OCI-LY7 (cell line): ENCODE results near the gene LCN2. TPM values are rescaled to one million over a fixed set of nuclear protein-coding genes. Genes with fewer than 3 reads are reported as not detected.

Source experiments
- BruUV-seq: library from RNA; stranded (reverse); fragments of 400-500 nt; replicated peaks from 2 replicates; lab custom pipeline; 2021; lab: Mats Ljungman, UMichigan
- CTCF ChIA-PET: fragments of 300-600 bp; sonication (Branson Sonifier 250); formaldehyde crosslinking; loops from one replicate; lab custom pipeline; 2022; ENCODE audit warnings: antibody characterized with exemption; ENCODE audit not compliant: unreplicated experiment; lab: Charles Lee
- POLR2A ChIA-PET: fragments of 300-600 bp; sonication (Branson Sonifier 250); formaldehyde crosslinking; loops from one replicate; lab custom pipeline; 2022; ENCODE audit warnings: antibody characterized with exemption; lab: Charles Lee
- DNase-seq: peaks from one replicate; pipeline ENCODE4 v3.0.0-alpha.2; 2015; ENCODE audit warnings: low spot score
- H2AFZ ChIP-seq: fragments of 200-600 bp; sonication (generic), shearing (Covaris generic); 2 replicates; pipeline ENCODE4 v1.6.1; 2014; ENCODE audit warnings: mild to moderate bottlenecking, antibody characterized with exemption, low read length, moderate library complexity
- H3K27ac ChIP-seq: fragments of 200-600 bp; sonication (generic); 2 replicates; pipeline ENCODE4 v1.5.1; 2014; ENCODE audit warnings: mixed run types, low read depth, mild to moderate bottlenecking, moderate library complexity, low read length, inconsistent platforms; ENCODE audit not compliant: poor library complexity, severe bottlenecking
- H3K36me3 ChIP-seq: fragments of 200-600 bp; sonication (generic); 2 replicates; pipeline ENCODE4 v1.6.1; 2014; ENCODE audit warnings: mild to moderate bottlenecking, antibody characterized with exemption, low read length, moderate library complexity, mixed read lengths; ENCODE audit not compliant: insufficient read depth
- H3K4me1 ChIP-seq: fragments of 200-600 bp; sonication (generic); 2 replicates; pipeline ENCODE4 v1.5.1; 2014; ENCODE audit warnings: mild to moderate bottlenecking, low read length; ENCODE audit not compliant: insufficient read depth, poor library complexity, severe bottlenecking
- H3K4me2 ChIP-seq: fragments of 200-600 bp; sonication (generic); 2 replicates; pipeline ENCODE4 v1.6.1; 2014; ENCODE audit warnings: mild to moderate bottlenecking, low read length
- H3K4me3 ChIP-seq: fragments of 200-600 bp; sonication (generic); 2 replicates; pipeline ENCODE4 v1.5.1; 2014; ENCODE audit warnings: mild to moderate bottlenecking, low read depth, low read length; ENCODE audit not compliant: poor library complexity, severe bottlenecking
- H3K79me2 ChIP-seq: fragments of 200-600 bp; sonication (generic); 2 replicates; pipeline ENCODE4 v1.6.1; 2016; ENCODE audit warnings: low read depth, mild to moderate bottlenecking, low read length, moderate library complexity, mixed read lengths; ENCODE audit not compliant: insufficient read depth
- H3K9me2 ChIP-seq: fragments of 200-600 bp; sonication (generic); 2 replicates; pipeline ENCODE4 v1.6.1; 2016; ENCODE audit warnings: mild to moderate bottlenecking, low read length, mixed read lengths; ENCODE audit not compliant: insufficient read depth
- H3K9me3 ChIP-seq: fragments of 200-600 bp; sonication (generic); 2 replicates; pipeline ENCODE4 v1.6.1; 2014; ENCODE audit warnings: mild to moderate bottlenecking, mixed run types, low read length, mixed read lengths
- H4K20me1 ChIP-seq: fragments of 200-600 bp; sonication (generic); 2 replicates; pipeline ENCODE4 v1.6.1; 2014; ENCODE audit warnings: mild to moderate bottlenecking, antibody characterized with exemption, low read length, moderate library complexity, mixed read lengths; ENCODE audit not compliant: insufficient read depth
- EZH2phosphoT487 ChIP-seq: fragments of 200-600 bp; sonication (generic); IDR thresholded peaks from 2 replicates; pipeline ENCODE4 v1.6.1; 2018; ENCODE audit warnings: low read depth, borderline replicate concordance, mild to moderate bottlenecking, mixed run types, antibody characterized with exemption, low read length, moderate library complexity, mixed read lengths
- intact Hi-C: fragments of 100-400 bp; cut with micrococcal nuclease; formaldehyde crosslinking; loops from one replicate; pipeline ENCODE4 v1.10.0; 2022; ENCODE audit not compliant: unreplicated experiment
- total RNA-seq, 2 experiments: library from RNA; depleted of rRNA in 1 of 2; stranded (reverse); fragments of >200 nt in 1 of 2; shearing (Covaris generic) in 1 of 2; gene quantifications; 2 replicates each; pipeline ENCODE4 v1.2.3, GENCODE V29; 2014 to 2022
- TF ChIP-seq, protein P1 (sequence below): fragments of 200-600 bp; sonication (generic); conservative IDR thresholded peaks from 2 replicates; pipeline ENCODE4 v1.5.1; 2014; ENCODE audit warnings: mild to moderate bottlenecking, antibody characterized with exemption, low read length, moderate library complexity, mixed read lengths

The LCN2 gene
- total RNA-seq, 2 experiments from 2014 or later = not detected

DNA sequence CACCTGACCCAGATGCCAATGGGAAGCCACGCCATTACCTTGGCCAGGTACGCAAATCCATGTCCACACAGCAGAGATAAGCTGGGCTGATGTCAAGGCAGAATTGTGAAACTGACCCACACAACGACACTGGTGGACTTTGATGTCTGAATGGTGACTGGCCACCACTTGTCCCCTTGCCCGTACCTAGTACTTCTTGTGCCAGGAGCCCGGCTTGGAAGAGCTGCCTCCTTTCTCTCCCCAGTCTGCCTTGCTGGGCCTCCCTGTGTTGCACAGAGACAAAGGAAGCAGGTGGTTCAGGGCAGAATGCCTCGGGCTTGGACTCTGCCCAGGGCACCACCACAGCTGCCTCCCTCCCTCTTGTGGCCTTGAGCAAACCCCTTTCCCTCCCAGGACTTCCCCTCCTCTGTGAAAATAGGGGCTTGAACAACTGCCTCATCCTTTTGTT is 45.1 kb upstream of the LCN2 start:
- POLR2A ChIA-PET = no interaction called here
- CTCF ChIA-PET = no interaction called here
- Histone ChIP-seq H3K36me3 (peaks cover 82% of the 10 kb centered on the region), H4K20me1 (no peaks in the 10 kb centered on the region; the same call in 1 of the 2 replicates), H3K79me2 (no peaks in the 10 kb centered on the region), H3K4me2 (no peak overlapping the region), H3K4me3 (no peak overlapping the region), H3K27ac (no peak overlapping the region), H3K9me2 (no peaks in the 10 kb centered on the region), H2AFZ (no peak overlapping the region), H3K4me1 (peaks cover 6% of the 10 kb centered on the region), H3K9me3 (no peaks in the 10 kb centered on the region)
- BruUV-seq = no TSS peak
- TF ChIP-seq, protein P1, sequence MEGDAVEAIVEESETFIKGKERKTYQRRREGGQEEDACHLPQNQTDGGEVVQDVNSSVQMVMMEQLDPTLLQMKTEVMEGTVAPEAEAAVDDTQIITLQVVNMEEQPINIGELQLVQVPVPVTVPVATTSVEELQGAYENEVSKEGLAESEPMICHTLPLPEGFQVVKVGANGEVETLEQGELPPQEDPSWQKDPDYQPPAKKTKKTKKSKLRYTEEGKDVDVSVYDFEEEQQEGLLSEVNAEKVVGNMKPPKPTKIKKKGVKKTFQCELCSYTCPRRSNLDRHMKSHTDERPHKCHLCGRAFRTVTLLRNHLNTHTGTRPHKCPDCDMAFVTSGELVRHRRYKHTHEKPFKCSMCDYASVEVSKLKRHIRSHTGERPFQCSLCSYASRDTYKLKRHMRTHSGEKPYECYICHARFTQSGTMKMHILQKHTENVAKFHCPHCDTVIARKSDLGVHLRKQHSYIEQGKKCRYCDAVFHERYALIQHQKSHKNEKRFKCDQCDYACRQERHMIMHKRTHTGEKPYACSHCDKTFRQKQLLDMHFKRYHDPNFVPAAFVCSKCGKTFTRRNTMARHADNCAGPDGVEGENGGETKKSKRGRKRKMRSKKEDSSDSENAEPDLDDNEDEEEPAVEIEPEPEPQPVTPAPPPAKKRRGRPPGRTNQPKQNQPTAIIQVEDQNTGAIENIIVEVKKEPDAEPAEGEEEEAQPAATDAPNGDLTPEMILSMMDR = no peak
- intact Hi-C loops = no loop called here
- no peak for DNase-seq

DNA sequence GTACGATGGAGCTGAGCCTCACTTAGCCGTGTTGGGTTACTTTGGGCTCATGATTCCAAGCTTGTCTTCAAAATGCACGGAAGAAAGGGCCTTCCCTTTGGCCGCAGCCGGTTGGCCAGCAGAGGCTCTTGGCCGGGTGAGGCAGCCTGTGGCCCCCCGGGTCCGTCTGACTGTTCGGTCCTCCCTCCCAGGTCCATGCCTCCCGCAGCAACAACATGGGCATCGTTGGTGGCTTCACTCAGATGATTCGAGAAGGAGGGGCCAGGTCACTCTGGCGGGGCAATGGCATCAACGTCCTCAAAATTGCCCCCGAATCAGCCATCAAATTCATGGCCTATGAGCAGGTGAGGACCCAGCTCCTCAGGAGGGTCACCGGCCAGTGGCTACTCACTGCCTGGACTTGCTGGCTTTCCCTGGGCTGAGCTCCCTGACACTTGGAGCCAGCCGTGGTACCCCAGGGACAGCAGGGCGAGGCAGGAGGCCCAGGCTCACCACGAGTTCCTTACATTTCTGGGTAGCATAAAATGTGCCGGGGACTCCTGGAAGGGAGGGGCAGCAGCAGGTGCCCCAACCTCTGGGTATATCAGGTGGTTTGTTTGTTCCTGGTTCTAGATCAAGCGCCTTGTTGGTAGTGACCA is 43.6 kb upstream of the LCN2 start:
- no peak overlapping the region for H3K27ac ChIP-seq
- peaks cover 89% of the 10 kb centered on the region for H3K36me3 ChIP-seq
- intact Hi-C loops = no loop called here
- ChIA-PET POLR2A (no interaction called here), CTCF (no interaction called here)
- H3K4me1 ChIP-seq = peaks cover 6% of the 10 kb centered on the region
- H3K9me3 ChIP-seq = no peaks in the 10 kb centered on the region
- no peaks in the 10 kb centered on the region for H4K20me1 ChIP-seq
- no peaks in the 10 kb centered on the region for H3K79me2 ChIP-seq
- no peak for TF ChIP-seq EZH2phosphoT487
- TF ChIP-seq, protein P1 = no peak
- BruUV-seq = no TSS peak
- no peak overlapping the region for H3K4me3 ChIP-seq
- H3K9me2 ChIP-seq = no peaks in the 10 kb centered on the region
- H2AFZ ChIP-seq = no peak overlapping the region
- DNase-seq = no peak
- H3K4me2 ChIP-seq = no peak overlapping the region

DNA sequence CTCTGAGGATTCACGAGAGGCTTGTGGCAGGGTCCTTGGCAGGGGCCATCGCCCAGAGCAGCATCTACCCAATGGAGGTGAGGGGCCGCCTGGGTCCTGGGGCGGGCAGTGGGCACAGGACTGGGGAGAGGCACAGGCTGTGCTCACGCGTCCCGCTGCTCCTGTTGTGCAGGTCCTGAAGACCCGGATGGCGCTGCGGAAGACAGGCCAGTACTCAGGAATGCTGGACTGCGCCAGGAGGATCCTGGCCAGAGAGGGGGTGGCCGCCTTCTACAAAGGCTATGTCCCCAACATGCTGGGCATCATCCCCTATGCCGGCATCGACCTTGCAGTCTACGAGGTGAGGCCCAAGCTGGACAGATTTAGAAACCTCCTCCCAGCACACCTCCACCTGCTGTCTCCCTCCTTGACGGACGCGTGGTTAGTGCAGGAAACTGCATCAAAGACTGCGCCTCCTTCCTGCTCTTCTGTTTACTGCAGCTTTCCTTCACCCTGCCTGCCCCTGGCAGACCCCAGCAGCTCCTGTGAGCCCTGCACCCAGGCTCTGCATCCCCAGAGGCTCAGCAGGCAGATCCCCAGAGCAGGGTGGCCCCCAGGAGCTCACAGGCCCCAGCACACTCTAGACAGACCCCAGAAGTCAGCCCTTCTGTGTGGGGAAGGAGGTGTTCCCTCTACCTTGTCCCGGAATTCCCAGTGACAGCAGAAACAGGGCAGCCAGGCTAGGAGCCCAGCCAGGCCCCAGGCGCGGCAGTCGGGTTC is 42.9 kb upstream of the LCN2 start:
- Histone ChIP-seq H3K27ac (no peak overlapping the region), H4K20me1 (no peaks in the 10 kb centered on the region), H3K79me2 (no peaks in the 10 kb centered on the region), H3K9me2 (no peaks in the 10 kb centered on the region), H3K9me3 (no peaks in the 10 kb centered on the region), H3K4me1 (peaks cover 6% of the 10 kb centered on the region), H3K4me3 (no peak overlapping the region), H3K36me3 (peaks cover 88% of the 10 kb centered on the region), H3K4me2 (no peak overlapping the region), H2AFZ (no peak overlapping the region)
- TF ChIP-seq, protein P1 = no peak
- TF ChIP-seq EZH2phosphoT487 = no peak
- DNase-seq = no peak
- ChIA-PET CTCF (no interaction called here), POLR2A (no interaction called here)
- BruUV-seq = no TSS peak
- intact Hi-C loops = no loop called here
